Neuronal stem cell (in vitro differentiated cells): ENCODE measurements around the gene ITGB3BP.

ENCODE experiments used
- DNase-seq: peaks from one replicate; pipeline ENCODE4 v3.0.0-alpha.2; 2013; ENCODE audit warnings: low spot score
- H2AFZ ChIP-seq: one replicate; pipeline ENCODE4 v1.6.1; 2013; ENCODE audit warnings: mild to moderate bottlenecking, low read length, inconsistent platforms
- H2AK5ac ChIP-seq: 2 replicates; pipeline ENCODE4 v1.6.1; 2013; ENCODE audit warnings: low read depth, mild to moderate bottlenecking, inconsistent platforms, low read length, moderate library complexity, mixed read lengths
- H2BK120ac ChIP-seq: 2 replicates; pipeline ENCODE4 v1.6.1; 2013; ENCODE audit warnings: low read depth, mild to moderate bottlenecking, inconsistent platforms, low read length, moderate library complexity, mixed read lengths
- H2BK12ac ChIP-seq: one replicate; pipeline ENCODE4 v1.6.1; 2013; ENCODE audit warnings: low read length, inconsistent platforms
- H2BK15ac ChIP-seq: 2 replicates; pipeline ENCODE4 v1.6.1; 2013; ENCODE audit warnings: mild to moderate bottlenecking, low read length, inconsistent platforms, mixed read lengths
- H2BK5ac ChIP-seq: one replicate; pipeline ENCODE4 v1.6.1; 2013; ENCODE audit warnings: inconsistent platforms, mild to moderate bottlenecking, low read length, moderate library complexity
- H3K14ac ChIP-seq: one replicate; pipeline ENCODE4 v1.6.1; 2013; ENCODE audit warnings: low read length, inconsistent platforms
- H3K18ac ChIP-seq: 2 replicates; pipeline ENCODE4 v1.6.1; 2013; ENCODE audit warnings: low read length, inconsistent platforms
- H3K23ac ChIP-seq: 2 replicates; pipeline ENCODE4 v1.6.1; 2013; ENCODE audit warnings: low read depth, mild to moderate bottlenecking, mixed read lengths, low read length, inconsistent platforms; ENCODE audit not compliant: poor library complexity
- H3K27ac ChIP-seq: replicated peaks from 3 replicates; pipeline ENCODE4 v1.5.1; 2013; ENCODE audit warnings: low read length, inconsistent platforms
- H3K27me3 ChIP-seq, 3 experiments: 2 replicates each; pipeline ENCODE4 v1.6.1; 2013; ENCODE audit warnings: low read length in 3 of 3, mild to moderate bottlenecking in 2 of 3, inconsistent platforms in 1 of 3, low read depth in 1 of 3, mixed read lengths in 1 of 3, moderate library complexity in 1 of 3; ENCODE audit not compliant: control insufficient read depth in 3 of 3, insufficient read depth in 3 of 3
- H3K36me3 ChIP-seq, 2 donors: replicated peaks in 1 of 2; 2 replicates each; pipeline ENCODE4 v1.6.1; 2013; ENCODE audit warnings: low read length in 2 of 2; ENCODE audit not compliant: control insufficient read depth in 2 of 2, insufficient read depth in 2 of 2
- H3K4ac ChIP-seq: 2 replicates; pipeline ENCODE4 v1.6.1; 2013; ENCODE audit warnings: inconsistent platforms, mild to moderate bottlenecking, low read length, moderate library complexity
- H3K4me1 ChIP-seq, 2 donors: 1 replicate in 1 of 2; 2 replicates in 1 of 2; pipeline ENCODE4 v1.6.1; 2013; ENCODE audit warnings: low read length in 2 of 2, low read depth in 1 of 2; ENCODE audit not compliant: control insufficient read depth in 2 of 2, insufficient read depth in 1 of 2
- H3K4me2 ChIP-seq: one replicate; pipeline ENCODE4 v1.6.1; 2013; ENCODE audit warnings: mild to moderate bottlenecking, low read length, inconsistent platforms; ENCODE audit not compliant: insufficient read depth, poor library complexity, severe bottlenecking
- H3K4me3 ChIP-seq, 2 donors: 2 replicates each; pipeline ENCODE4 v1.5.1; 2013; ENCODE audit warnings: low read length in 2 of 2, mild to moderate bottlenecking in 2 of 2, inconsistent platforms in 1 of 2, moderate library complexity in 1 of 2
- H3K79me1 ChIP-seq: one replicate; pipeline ENCODE4 v1.6.1; 2013; ENCODE audit warnings: low read depth, mild to moderate bottlenecking, inconsistent platforms, low read length, moderate library complexity
- H3K9ac ChIP-seq: one replicate; pipeline ENCODE4 v1.6.1; 2013; ENCODE audit warnings: mild to moderate bottlenecking, low read depth, low read length, inconsistent platforms; ENCODE audit not compliant: poor library complexity
- H3K9me3 ChIP-seq, 2 donors: replicated peaks in 1 of 2; 2 replicates each; pipeline versions ENCODE3 to v1.6.1; 2013; ENCODE audit warnings: low read length in 2 of 2, mild to moderate bottlenecking in 2 of 2, inconsistent platforms in 1 of 2, low read depth in 1 of 2, mixed read lengths in 1 of 2, moderate library complexity in 1 of 2; ENCODE audit not compliant: control insufficient read depth in 2 of 2, insufficient read depth in 1 of 2
- H4K8ac ChIP-seq: one replicate; pipeline ENCODE4 v1.6.1; 2013; ENCODE audit warnings: low read depth, mild to moderate bottlenecking, inconsistent platforms, low read length, moderate library complexity
- H4K91ac ChIP-seq: one replicate; pipeline ENCODE4 v1.6.1; 2013; ENCODE audit warnings: low read length, low read depth, mild to moderate bottlenecking, inconsistent platforms; ENCODE audit not compliant: poor library complexity
- WGBS, 2 donors: extraction: QIAGEN DNeasy Blood & Tissue Kit; methylation state at CpG; one replicate each; pipeline ENCODE4 v1.1.7; 2013; ENCODE audit warnings: missing lambda C conversion rate in 2 of 2, mixed read lengths in 1 of 2; ENCODE audit not compliant: insufficient read length in 2 of 2, insufficient replicate concordance in 1 of 2; ENCODE audit errors: extremely low coverage in 2 of 2; 5-methylcytosine and 5-hydroxymethylcytosine counted together

The ITGB3BP gene

GRCh38 chr1:63532727-63533126 lies 9.7 kb upstream of the ITGB3BP start:
- peaks cover 0 to 40% of the 10 kb centered on the region in 2 donors for H3K36me3 ChIP-seq
- H2AFZ ChIP-seq: no peak overlapping the region
- no peak overlapping the region for H3K23ac ChIP-seq
- no peaks in the 10 kb centered on the region for H3K79me1 ChIP-seq
- no peak overlapping the region for H2BK15ac ChIP-seq
- WGBS, 2 donors: no CpG with 5 or more reads among the region's 1 CpG
- H3K27me3 ChIP-seq: no peaks in the 10 kb centered on the region
- H3K4me2 ChIP-seq: no peak overlapping the region
- no peak overlapping the region for H3K18ac ChIP-seq
- no peak overlapping the region for H2BK12ac ChIP-seq
- H3K14ac ChIP-seq: no peak overlapping the region
- H3K4me1 ChIP-seq: no peaks in the 10 kb centered on the region
- H3K4ac ChIP-seq: no peak overlapping the region
- no peak overlapping the region for H4K8ac ChIP-seq
- no peak overlapping the region for H3K4me3 ChIP-seq
- no peak for DNase-seq
- no peak overlapping the region for H2BK5ac ChIP-seq
- no peak overlapping the region for H4K91ac ChIP-seq
- no peaks in the 10 kb centered on the region for H3K9me3 ChIP-seq
- no peak overlapping the region for H3K9ac ChIP-seq
- no peak overlapping the region for H2AK5ac ChIP-seq
- H3K27ac ChIP-seq: no peak overlapping the region
- H2BK120ac ChIP-seq: no peak overlapping the region

GRCh38 chr1:63524201-63524600 lies 1.2 kb upstream of the ITGB3BP start:
- no peak overlapping the region for H3K14ac ChIP-seq
- H3K4ac ChIP-seq: no peak overlapping the region
- H3K4me1 ChIP-seq: peaks cover 0 to 12% of the 10 kb centered on the region in 2 donors
- H3K9ac ChIP-seq: no peak overlapping the region
- peak overlapping the region in 1 of 2 donors; percentile 75 for H3K4me3 ChIP-seq
- no peak overlapping the region for H2AK5ac ChIP-seq
- no peak overlapping the region for H2BK5ac ChIP-seq
- no peak overlapping the region for H2BK15ac ChIP-seq
- H3K9me3 ChIP-seq: no peaks in the 10 kb centered on the region
- H3K36me3 ChIP-seq: peaks cover 0 to 15% of the 10 kb centered on the region in 2 donors
- H3K27me3 ChIP-seq: no peaks in the 10 kb centered on the region
- no peak for DNase-seq
- H2BK120ac ChIP-seq: no peak overlapping the region
- WGBS, 2 donors: no CpG with 5 or more reads among the region's 3 CpGs
- no peak overlapping the region for H4K91ac ChIP-seq
- peak overlapping the region; percentile 85 for H2AFZ ChIP-seq
- H3K23ac ChIP-seq: no peak overlapping the region
- H3K18ac ChIP-seq: no peak overlapping the region
- no peak overlapping the region for H2BK12ac ChIP-seq
- no peak overlapping the region for H4K8ac ChIP-seq
- peaks cover 2% of the 10 kb centered on the region for H3K79me1 ChIP-seq
- H3K27ac ChIP-seq: no peak overlapping the region
- H3K4me2 ChIP-seq: no peak overlapping the region

GRCh38 chr1:63523738-63524137 lies 713 bp upstream of the ITGB3BP start:
- Histone ChIP-seq H3K4me3 (peak overlapping the region; percentile 75 to 81), H3K79me1 (peaks cover 2% of the 10 kb centered on the region), H2AK5ac (no peak overlapping the region), H3K9me3 (no peaks in the 10 kb centered on the region), H3K4me2 (peak overlapping the region; percentile 72), H2AFZ (peak overlapping the region; percentile 85), H3K27me3 (no peaks in the 10 kb centered on the region), H2BK15ac (no peak overlapping the region), H3K36me3 (peaks cover 0 to 15% of the 10 kb centered on the region in 2 donors), H3K23ac (no peak overlapping the region), H3K14ac (no peak overlapping the region), H3K4me1 (peaks cover 0 to 12% of the 10 kb centered on the region in 2 donors), H2BK5ac (no peak overlapping the region), H3K27ac (peak overlapping the region; percentile 69), H3K4ac (no peak overlapping the region), H2BK120ac (no peak overlapping the region), H4K8ac (no peak overlapping the region), H3K18ac (no peak overlapping the region), H4K91ac (no peak overlapping the region), H3K9ac (no peak overlapping the region), H2BK12ac (no peak overlapping the region)
- DNase-seq: no peak
- no CpG with 5 or more reads among the region's 11 CpGs for WGBS, 2 donors

GRCh38 chr1:63516629-63517028 lies 6.4 kb downstream of the ITGB3BP start:
- peaks cover 2% of the 10 kb centered on the region for H3K79me1 ChIP-seq
- H3K4me3 ChIP-seq: no peak overlapping the region
- no CpG with 5 or more reads among the region's 2 CpGs for WGBS, 2 donors
- no peak overlapping the region for H3K18ac ChIP-seq
- H3K14ac ChIP-seq: no peak overlapping the region
- H2AFZ ChIP-seq: no peak overlapping the region
- no peak overlapping the region for H2BK5ac ChIP-seq
- H3K23ac ChIP-seq: no peak overlapping the region
- no peak overlapping the region for H2BK15ac ChIP-seq
- no peak overlapping the region for H3K4ac ChIP-seq
- H3K4me1 ChIP-seq: peaks cover 0 to 2% of the 10 kb centered on the region in 2 donors
- no peak overlapping the region for H4K8ac ChIP-seq
- H2BK120ac ChIP-seq: no peak overlapping the region
- peaks cover 1 to 26% of the 10 kb centered on the region in 2 donors for H3K9me3 ChIP-seq
- no peak overlapping the region for H3K9ac ChIP-seq
- H2AK5ac ChIP-seq: no peak overlapping the region
- H2BK12ac ChIP-seq: no peak overlapping the region
- no peak overlapping the region for H3K27ac ChIP-seq
- DNase-seq: no peak
- H3K36me3 ChIP-seq: peaks cover 0 to 12% of the 10 kb centered on the region in 2 donors
- no peak overlapping the region for H4K91ac ChIP-seq
- no peak overlapping the region for H3K4me2 ChIP-seq
- no peaks in the 10 kb centered on the region for H3K27me3 ChIP-seq
